ENCODE data around the gene VWCE.
"Not testable (repeated sequence)": the region's sequence is repeated elsewhere in the genome, so short reads cannot be mapped to it uniquely, and the experiment has no call there.

VWCE gene

GRCh38 chr11:61250796-61251765 is 44.0 kb downstream of the VWCE start:
- DNase-seq = peak; percentile 12

GRCh38 chr11:61249201-61249600 is 45.9 kb downstream of the VWCE start:
- not testable (repeated sequence) for DNase-seq

GRCh38 chr11:61248071-61248470 is 47.0 kb downstream of the VWCE start:
- not testable (repeated sequence) for DNase-seq

- not testable (repeated sequence) for DNase-seq
Observed at GRCh38 chr11:61245284-61245964, 49.7 kb downstream of the VWCE start.

DNA sequence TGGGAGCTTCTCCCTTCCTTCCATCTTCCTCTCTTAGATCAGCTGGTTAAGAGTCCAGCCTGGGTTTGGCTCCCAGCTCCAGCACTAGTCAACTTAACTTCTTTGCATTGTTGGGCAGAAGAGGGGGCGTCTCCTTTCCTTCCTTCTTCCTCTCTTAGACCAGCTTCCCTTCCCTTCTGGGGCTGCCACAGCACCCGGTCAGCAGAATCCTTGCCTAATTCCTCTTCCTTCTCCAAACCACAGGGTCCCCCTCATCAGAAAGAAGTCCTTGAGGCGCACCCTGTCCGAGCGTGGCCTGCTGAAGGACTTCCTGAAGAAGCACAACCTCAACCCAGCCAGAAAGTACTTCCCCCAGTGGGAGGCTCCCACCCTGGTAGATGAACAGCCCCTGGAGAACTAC is 53.6 kb downstream of the VWCE start:
- DNase-seq = not testable (repeated sequence)

DNA sequence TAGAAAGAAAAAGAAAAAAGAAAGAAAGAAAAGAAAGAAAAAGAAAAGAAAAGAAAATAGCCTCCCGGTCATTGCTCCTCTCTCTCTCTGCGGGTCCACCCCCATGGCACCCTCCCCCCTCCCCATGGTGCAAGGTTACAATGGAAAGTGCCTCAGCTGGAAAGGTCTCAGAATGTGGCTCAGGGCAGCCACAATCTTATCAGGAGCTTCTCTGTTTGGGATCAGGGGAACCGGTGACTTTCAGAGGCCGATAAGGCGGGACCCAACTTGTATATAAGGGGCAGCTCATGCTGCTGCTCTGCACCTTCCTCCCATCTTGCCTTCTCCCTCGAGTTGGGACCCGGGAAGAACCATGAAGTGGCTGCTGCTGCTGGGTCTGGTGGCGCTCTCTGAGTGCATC is 54.2 kb downstream of the VWCE start, which contains the start of gene PGA5:
TSS of gene PGA5 (plus strand) at position 301 of the 400 bp plus-strand sequence. CDS start at position 353, 52 bp downstream.
- not testable (repeated sequence) for DNase-seq

DNA sequence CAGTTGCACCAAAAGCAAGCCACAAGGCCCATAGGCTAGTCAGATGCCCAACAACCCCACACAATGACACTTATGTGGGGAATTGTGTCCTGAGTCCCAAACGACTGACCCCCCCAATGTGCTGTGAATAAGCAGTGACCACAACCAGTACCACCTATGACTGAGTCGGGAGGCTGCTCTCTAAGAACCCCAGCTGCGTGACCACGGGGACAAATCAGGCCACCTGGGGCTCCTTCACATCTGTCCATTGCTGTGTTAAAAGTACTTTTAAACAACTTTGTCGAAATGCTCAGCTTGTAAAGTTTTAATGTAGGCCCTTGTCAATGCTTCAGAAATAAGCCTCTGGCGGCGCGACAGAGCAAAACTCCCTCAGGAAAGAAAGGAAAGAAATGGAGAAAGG is 54.8 kb downstream of the VWCE start:
- not testable (repeated sequence) for DNase-seq

- DNase-seq = not testable (repeated sequence)
Observed at GRCh38 chr11:61237130-61237529, 58.0 kb downstream of the VWCE start.

GRCh38 chr11:61232548-61233145 is 62.5 kb downstream of the VWCE start:
- not testable (repeated sequence) for DNase-seq

DNA sequence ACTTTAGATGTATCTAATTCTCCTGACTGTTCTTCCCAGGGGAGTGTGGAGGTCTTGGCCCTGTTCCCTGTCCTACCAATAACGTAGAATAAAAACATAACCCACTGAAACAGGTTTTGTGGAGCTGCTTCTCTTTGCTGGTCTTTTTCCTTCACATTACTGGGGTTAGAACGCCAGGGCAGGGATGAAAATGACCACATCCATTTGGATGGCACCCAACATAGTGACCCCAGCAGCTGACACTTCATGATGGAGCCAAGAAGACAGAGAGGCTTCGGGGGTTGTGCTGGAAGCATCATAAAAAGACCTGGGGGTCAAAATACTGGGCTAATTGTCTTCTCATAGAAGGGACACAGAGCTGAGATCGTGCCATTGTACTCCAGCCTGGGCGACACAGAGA is 63.5 kb downstream of the VWCE start:
- not testable (repeated sequence) for DNase-seq

GRCh38 chr11:61231033-61231432 is 64.1 kb downstream of the VWCE start:
- DNase-seq = not testable (repeated sequence)

GRCh38 chr11:61229458-61229857 is 65.7 kb downstream of the VWCE start:
- not testable (repeated sequence) for DNase-seq

- not testable (repeated sequence) for DNase-seq
Observed at GRCh38 chr11:61226457-61227137, 68.5 kb downstream of the VWCE start.

GRCh38 chr11:61222692-61223091 is 72.4 kb downstream of the VWCE start:
- not testable (repeated sequence) for DNase-seq

GRCh38 chr11:61222047-61222446 is 73.1 kb downstream of the VWCE start, which contains the start of gene PGA4:
PGA4 (plus strand) TSS chr11:61222347; CDS start chr11:61222401, 54 bp downstream.
- not testable (repeated sequence) for DNase-seq

GRCh38 chr11:61219016-61219415 is 76.1 kb downstream of the VWCE start:
- DNase-seq = not testable (repeated sequence)

DNA sequence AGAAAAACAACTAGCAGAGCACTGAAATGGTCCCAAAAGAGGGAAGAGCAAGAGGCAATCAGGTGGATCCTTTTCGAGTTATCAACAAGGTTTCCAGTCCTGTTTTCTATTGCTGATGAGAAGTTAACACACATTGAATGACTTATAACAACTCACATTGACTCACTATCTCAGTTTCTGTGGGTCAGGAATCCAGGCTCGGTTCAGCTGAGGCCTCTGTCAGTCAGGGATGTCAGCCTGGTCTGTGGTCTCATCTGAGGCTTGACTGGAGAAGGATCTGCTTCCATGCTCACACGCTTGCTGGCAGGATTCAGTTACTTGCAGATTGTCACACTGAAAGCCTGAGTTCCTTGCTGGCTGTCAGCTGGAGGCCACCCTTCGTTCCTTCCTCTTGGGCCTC is 76.8 kb downstream of the VWCE start:
- DNase-seq = not testable (repeated sequence)

GRCh38 chr11:61213711-61214324 is 81.3 kb downstream of the VWCE start:
- not testable (repeated sequence) for DNase-seq

DNA sequence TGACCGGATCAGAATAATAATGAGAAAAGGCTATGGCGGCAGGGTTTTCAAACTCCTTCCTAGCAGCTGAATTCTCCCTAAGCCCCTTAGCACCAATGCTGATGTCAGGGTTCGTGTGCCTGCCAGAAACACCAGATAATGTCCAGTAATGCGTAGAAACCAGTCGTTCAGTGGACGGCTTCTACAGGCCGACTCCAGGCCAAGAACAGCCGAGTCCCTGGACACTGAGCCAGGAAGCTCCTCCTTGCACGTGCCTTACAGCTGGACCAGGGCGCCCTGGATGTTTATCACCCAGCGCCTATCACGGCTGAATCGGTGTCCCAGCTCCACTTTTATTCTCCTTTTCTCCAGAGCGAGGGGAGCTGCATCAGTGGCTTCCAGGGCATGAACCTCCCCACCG is 82.9 kb downstream of the VWCE start:
- DNase-seq = not testable (repeated sequence)

DNA sequence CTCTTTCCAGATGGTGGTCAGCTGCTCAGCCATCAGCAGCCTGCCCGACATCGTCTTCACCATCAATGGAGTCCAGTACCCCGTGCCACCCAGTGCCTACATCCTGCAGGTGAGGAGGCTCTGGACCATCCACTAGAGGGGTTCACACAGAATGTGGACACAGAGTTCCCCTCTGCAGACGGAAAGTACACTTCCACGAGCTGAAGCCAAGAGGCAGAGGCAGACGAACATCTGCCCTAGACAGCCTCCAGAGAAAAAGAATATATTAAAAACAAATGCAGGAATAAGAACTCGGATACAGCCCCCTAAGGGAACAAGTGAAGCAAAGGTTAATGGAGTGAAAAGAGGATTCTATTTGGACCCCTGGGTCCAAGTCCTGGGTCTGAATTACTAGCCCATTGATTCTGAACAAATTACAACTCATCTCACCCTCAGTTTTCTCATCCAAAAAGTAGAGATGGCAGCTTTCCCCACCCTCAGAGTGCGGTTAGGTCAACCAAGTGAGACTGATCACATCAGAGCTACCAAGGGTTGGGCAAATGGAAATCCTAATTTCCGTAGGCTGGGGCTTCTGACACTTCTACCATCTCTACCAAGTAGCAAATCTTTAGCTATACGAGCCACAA is 83.7 kb downstream of the VWCE start:
- not testable (repeated sequence) for DNase-seq

DNA sequence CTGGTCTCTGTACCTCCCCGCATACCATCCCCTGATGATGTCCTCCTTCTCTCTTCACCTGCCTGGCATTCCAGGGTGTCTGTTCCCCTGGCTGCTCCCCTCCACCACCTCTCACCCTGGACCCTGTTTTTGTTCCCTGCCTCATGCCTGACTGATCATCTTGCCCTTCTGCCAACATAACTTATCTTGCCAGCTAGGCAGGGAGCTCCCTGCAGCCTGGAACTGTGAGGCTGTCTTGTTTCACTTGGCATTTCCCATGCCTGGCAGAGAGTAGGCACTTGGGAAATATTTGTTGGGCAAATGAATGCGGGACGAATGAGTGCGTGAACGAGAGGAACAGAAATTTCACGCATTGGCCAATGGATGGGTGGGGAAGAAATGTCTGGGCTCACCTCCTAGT is 84.5 kb downstream of the VWCE start:
- DNase-seq = not testable (repeated sequence)
